Endodermal cell (in vitro differentiated cells): ENCODE measurements around the gene UQCRQ. TPM values are rescaled to one million over a fixed set of nuclear protein-coding genes. Genes with fewer than 3 reads are reported as not detected.

Source experiments
- DNase-seq: peaks from one replicate; pipeline ENCODE4 v3.0.0-alpha.2; 2017
- H3K27ac ChIP-seq: 2 replicates; pipeline ENCODE4 v1.5.1; 2013; ENCODE audit warnings: mild to moderate bottlenecking, low read depth, low read length, moderate library complexity
- H3K27me3 ChIP-seq: 2 replicates; pipeline ENCODE4 v1.6.1; 2013; ENCODE audit warnings: mild to moderate bottlenecking, low read length, moderate library complexity; ENCODE audit not compliant: insufficient read depth, control insufficient read depth, poor library complexity, severe bottlenecking
- H3K36me3 ChIP-seq: 2 replicates; pipeline ENCODE4 v1.7.0; 2013; ENCODE audit warnings: mild to moderate bottlenecking, low read length, moderate library complexity; ENCODE audit not compliant: control insufficient read depth, insufficient read depth
- H3K4me1 ChIP-seq: one replicate; pipeline ENCODE4 v1.7.0; 2013; ENCODE audit warnings: low read length; ENCODE audit not compliant: control insufficient read depth, insufficient read depth
- H3K4me3 ChIP-seq: 2 replicates; pipeline ENCODE4 v1.5.1; 2013; ENCODE audit warnings: mild to moderate bottlenecking, low read length, moderate library complexity
- H3K9ac ChIP-seq: 2 replicates; pipeline ENCODE4 v1.6.1; 2013; ENCODE audit warnings: mild to moderate bottlenecking, low read length, moderate library complexity; ENCODE audit not compliant: poor library complexity, severe bottlenecking; ENCODE audit errors: extremely low read depth
- H3K9me3 ChIP-seq: 2 replicates; pipeline ENCODE4 v1.6.1; 2013; ENCODE audit warnings: mild to moderate bottlenecking, low read length, moderate library complexity; ENCODE audit not compliant: control insufficient read depth
- H3K27ac Mint-ChIP-seq: 2 replicates; pipeline ENCODE4 v1.8.0; 2020; ENCODE audit warnings: mixed read lengths
- H3K27me3 Mint-ChIP-seq: 2 replicates; pipeline ENCODE4 v1.8.0; 2021; ENCODE audit warnings: mild to moderate bottlenecking, mixed read lengths; ENCODE audit not compliant: insufficient read depth
- H3K36me3 Mint-ChIP-seq: 2 replicates; pipeline ENCODE4 v1.8.0; 2020; ENCODE audit warnings: low read depth, mixed read lengths
- H3K4me1 Mint-ChIP-seq: 2 replicates; pipeline ENCODE4 v1.8.0; 2020; ENCODE audit warnings: mixed read lengths
- H3K4me3 Mint-ChIP-seq: 2 replicates; pipeline ENCODE4 v1.8.0; 2020; ENCODE audit warnings: mild to moderate bottlenecking, moderate library complexity, mixed read lengths
- H3K9me3 Mint-ChIP-seq: 2 replicates; pipeline ENCODE4 v1.8.0; 2020; ENCODE audit warnings: mild to moderate bottlenecking, mixed read lengths
- WGBS, 2 experiments: methylation state at CpG; one replicate each; pipeline versions ENCODE4 v1.1.5 to v1.1.7; 2013; ENCODE audit warnings: missing lambda C conversion rate in 2 of 2, mixed read lengths in 1 of 2; ENCODE audit not compliant: insufficient coverage in 1 of 2, insufficient read length in 1 of 2; 5-methylcytosine and 5-hydroxymethylcytosine counted together
- total RNA-seq, 2 donors: library from RNA; stranded (reverse); fragmentation: NEBNext Ultra II Directional in 1 of 2; extraction: Animal tissue kit (Norgen Biotek cat#: 25700) in 1 of 2; gene quantifications; 2 replicates in 1 of 2; 3 replicates in 1 of 2; pipeline ENCODE4 v1.2.1, GENCODE V29; 2021
- TF ChIP-seq, protein P1 (sequence below): fragments of 200-600 bp; sonication (generic); conservative IDR thresholded peaks from 2 replicates; pipeline ENCODE4 v1.5.0; 2021; ENCODE audit warnings: antibody characterized with exemption, mild to moderate bottlenecking

UQCRQ gene
- total RNA-seq, 2 donors from 2014 or later = 261 to 286 TPM

DNA sequence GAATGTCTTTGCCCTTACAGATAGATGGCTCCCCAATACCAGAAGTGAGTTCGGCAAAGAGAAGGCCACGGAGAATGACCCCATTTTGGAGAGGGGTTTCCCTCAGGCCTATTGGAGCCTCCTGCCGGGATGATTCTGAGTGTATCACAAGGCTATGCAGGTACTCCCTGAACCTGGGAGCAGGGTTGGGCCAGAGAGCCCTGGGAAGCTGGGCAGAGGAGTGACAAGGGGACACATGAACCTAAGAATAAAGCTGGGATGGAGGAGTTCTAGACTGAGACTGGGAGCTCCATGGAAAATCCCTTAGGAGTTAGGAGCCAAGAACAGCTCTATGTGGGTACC lies 7.5 kb downstream of the UQCRQ start:
- Histone ChIP-seq H3K9me3 (no peaks in the 10 kb centered on the region), H3K36me3 (peaks cover 89% of the 10 kb centered on the region), H3K27ac (no peak overlapping the region), H3K9ac (no peak overlapping the region), H3K4me1 (peaks cover 6% of the 10 kb centered on the region), H3K4me3 (no peak overlapping the region), H3K27me3 (no peaks in the 10 kb centered on the region)
- Mint-ChIP-seq H3K4me3 (no peak overlapping the region), H3K4me1 (no peaks in the 10 kb centered on the region), H3K27ac (no peak overlapping the region), H3K36me3 (peaks cover 24% of the 10 kb centered on the region), H3K27me3 (no peaks in the 10 kb centered on the region), H3K9me3 (no peaks in the 10 kb centered on the region)
- TF ChIP-seq, protein P1, sequence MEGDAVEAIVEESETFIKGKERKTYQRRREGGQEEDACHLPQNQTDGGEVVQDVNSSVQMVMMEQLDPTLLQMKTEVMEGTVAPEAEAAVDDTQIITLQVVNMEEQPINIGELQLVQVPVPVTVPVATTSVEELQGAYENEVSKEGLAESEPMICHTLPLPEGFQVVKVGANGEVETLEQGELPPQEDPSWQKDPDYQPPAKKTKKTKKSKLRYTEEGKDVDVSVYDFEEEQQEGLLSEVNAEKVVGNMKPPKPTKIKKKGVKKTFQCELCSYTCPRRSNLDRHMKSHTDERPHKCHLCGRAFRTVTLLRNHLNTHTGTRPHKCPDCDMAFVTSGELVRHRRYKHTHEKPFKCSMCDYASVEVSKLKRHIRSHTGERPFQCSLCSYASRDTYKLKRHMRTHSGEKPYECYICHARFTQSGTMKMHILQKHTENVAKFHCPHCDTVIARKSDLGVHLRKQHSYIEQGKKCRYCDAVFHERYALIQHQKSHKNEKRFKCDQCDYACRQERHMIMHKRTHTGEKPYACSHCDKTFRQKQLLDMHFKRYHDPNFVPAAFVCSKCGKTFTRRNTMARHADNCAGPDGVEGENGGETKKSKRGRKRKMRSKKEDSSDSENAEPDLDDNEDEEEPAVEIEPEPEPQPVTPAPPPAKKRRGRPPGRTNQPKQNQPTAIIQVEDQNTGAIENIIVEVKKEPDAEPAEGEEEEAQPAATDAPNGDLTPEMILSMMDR = no peak
- DNase-seq = no peak
- 97 to 100% methylated on average over 2 to 3 of the region's 3 CpGs for WGBS, 2 experiments

DNA sequence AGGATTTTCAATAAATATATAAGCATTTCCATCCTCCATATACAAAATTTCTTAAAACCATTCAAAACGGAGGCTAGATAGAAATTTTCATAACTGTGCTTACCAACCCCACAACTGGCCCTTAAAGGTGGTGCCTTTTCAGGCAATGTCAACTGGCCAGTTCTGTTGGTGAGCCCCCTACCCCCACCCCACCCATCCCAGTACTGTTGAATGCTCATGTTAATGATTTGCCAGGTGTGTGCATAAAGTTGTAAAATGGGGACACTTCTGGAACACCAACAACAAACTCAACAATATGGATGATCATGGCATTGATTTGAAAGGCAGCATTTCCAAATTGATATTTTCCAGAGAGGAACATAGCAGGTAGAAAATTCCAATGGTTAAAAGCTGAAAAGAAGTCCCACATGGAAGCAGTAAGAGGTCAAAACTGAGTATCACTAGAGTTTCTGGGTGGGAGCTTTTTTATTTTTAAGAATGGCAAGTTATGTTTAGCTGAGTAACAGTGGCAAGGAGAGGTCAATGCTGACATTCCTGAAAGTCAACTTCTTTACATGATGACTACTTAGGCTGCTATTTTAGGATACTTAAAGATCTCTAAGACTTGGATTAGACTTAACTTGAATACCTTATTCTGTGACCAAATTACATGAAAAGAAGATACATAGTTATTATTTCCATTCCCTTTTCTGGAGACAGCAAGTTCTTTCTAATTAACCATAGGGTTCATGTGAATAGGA lies 9.7 kb downstream of the UQCRQ start:
- peaks cover 41% of the 10 kb centered on the region for H3K36me3 Mint-ChIP-seq
- 83 to 100% methylated on average over 1 of the region's 1 CpG for WGBS, 2 experiments
- no peaks in the 10 kb centered on the region for H3K27me3 ChIP-seq
- peaks cover 6% of the 10 kb centered on the region for H3K4me1 ChIP-seq
- H3K27ac ChIP-seq = no peak overlapping the region
- peaks cover 93% of the 10 kb centered on the region for H3K36me3 ChIP-seq
- H3K4me3 Mint-ChIP-seq = no peak overlapping the region
- DNase-seq = no peak
- H3K27ac Mint-ChIP-seq = no peak overlapping the region
- no peaks in the 10 kb centered on the region for H3K4me1 Mint-ChIP-seq
- no peaks in the 10 kb centered on the region for H3K9me3 Mint-ChIP-seq
- H3K4me3 ChIP-seq = no peak overlapping the region
- H3K27me3 Mint-ChIP-seq = no peaks in the 10 kb centered on the region
- no peaks in the 10 kb centered on the region for H3K9me3 ChIP-seq
- H3K9ac ChIP-seq = no peak overlapping the region
- TF ChIP-seq, protein P1 = no peak

DNA sequence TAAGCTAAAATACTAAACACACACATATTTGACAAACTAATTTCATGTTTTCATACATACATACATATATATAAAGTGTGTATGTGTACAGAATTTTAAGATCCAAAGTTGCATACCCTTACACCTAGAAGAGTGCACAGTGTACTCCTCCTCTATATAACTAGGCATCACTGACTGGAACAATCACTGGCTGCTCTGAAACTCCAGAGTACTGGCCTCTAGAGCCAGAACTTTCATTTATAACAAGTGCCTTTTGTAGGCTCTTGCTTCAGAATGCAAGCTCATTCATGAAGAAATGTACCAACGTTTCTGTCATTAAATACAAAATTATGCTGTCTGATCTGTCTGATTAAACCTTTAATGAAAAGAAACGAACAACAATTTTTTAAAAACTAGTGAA lies 11.0 kb downstream of the UQCRQ start:
- Histone ChIP-seq H3K4me1 (peaks cover under 1% of the 10 kb centered on the region), H3K4me3 (no peak overlapping the region), H3K27me3 (no peaks in the 10 kb centered on the region), H3K9ac (no peak overlapping the region), H3K27ac (no peak overlapping the region), H3K36me3 (peaks cover 96% of the 10 kb centered on the region), H3K9me3 (no peaks in the 10 kb centered on the region)
- peaks cover 51% of the 10 kb centered on the region for H3K36me3 Mint-ChIP-seq
- WGBS, 2 experiments = 95 to 97% methylated on average over 2 of the region's 2 CpGs
- no peak overlapping the region for H3K4me3 Mint-ChIP-seq
- DNase-seq = no peak
- no peak overlapping the region for H3K27ac Mint-ChIP-seq
- H3K9me3 Mint-ChIP-seq = no peaks in the 10 kb centered on the region
- TF ChIP-seq, protein P1 = no peak
- no peaks in the 10 kb centered on the region for H3K4me1 Mint-ChIP-seq
- H3K27me3 Mint-ChIP-seq = no peaks in the 10 kb centered on the region
